ENCODE data around the gene OGFOD1. TPM values are rescaled to one million over a fixed set of nuclear protein-coding genes. Genes with fewer than 3 reads are reported as not detected.

The OGFOD1 gene
- total RNA-seq, 4 donors from 2014 or later: 18.3 to 47.1 (median 33.1) TPM

- TF ChIP-seq POLR2AphosphoS5 (IDR thresholded peaks at IDR 0.05) (no peak), POLR2A (IDR thresholded peaks at IDR 0.05; ENCODE audit: low read depth) (no peak), CTCF (IDR thresholded peaks at IDR 0.05) (peak; percentile 59 to 66 (median 65)), EP300 (IDR thresholded peaks at IDR 0.05) (no peak)
- peaks cover 0 to 36% (median 26%) of the 10 kb centered on the region in 4 donors for H3K36me3 ChIP-seq
- H3K27me3 ChIP-seq: no peaks in the 10 kb centered on the region
- intact Hi-C loops (cut with DNase I): no loop called here
- H3K4me1 ChIP-seq: peaks cover 24 to 48% (median 37%) of the 10 kb centered on the region in 4 donors
- 82% methylated on average over 3 of the region's 3 CpGs for whole genome bisulfite sequencing
- DNase-seq (ENCODE audit: extremely low spot score): no peak
- H3K9me3 ChIP-seq: no peaks in the 10 kb centered on the region
- no peak overlapping the region for H3K27ac ChIP-seq (replicated peaks in 1 of 4)
- no peak overlapping the region for H3K4me3 ChIP-seq
Observed at GRCh38 chr16:56513972-56514371, 62.6 kb downstream of the OGFOD1 start.

GRCh38 chr16:56514845-56515244 is 63.5 kb downstream of the OGFOD1 start:
- no peak overlapping the region for H3K4me3 ChIP-seq
- H3K27ac ChIP-seq (replicated peaks in 1 of 4): no peak overlapping the region
- H3K4me1 ChIP-seq: peaks cover 28 to 52% (median 42%) of the 10 kb centered on the region in 4 donors
- no peaks in the 10 kb centered on the region for H3K9me3 ChIP-seq
- H3K27me3 ChIP-seq: no peaks in the 10 kb centered on the region
- H3K36me3 ChIP-seq: peaks cover 0 to 27% (median 18%) of the 10 kb centered on the region in 4 donors
- 84% methylated on average over 3 of the region's 3 CpGs for WGBS
- intact Hi-C loops (cut with DNase I): loop anchor here (5.0 kb wide), 2 partner anchors 87 to 187 kb away; no protein-coding TSS in a partner anchor
- no peak for DNase-seq (ENCODE audit: extremely low spot score)
- TF ChIP-seq POLR2A (IDR thresholded peaks at IDR 0.05; ENCODE audit: low read depth) (no peak), CTCF (IDR thresholded peaks at IDR 0.05) (no peak), POLR2AphosphoS5 (IDR thresholded peaks at IDR 0.05) (no peak), EP300 (IDR thresholded peaks at IDR 0.05) (no peak)

GRCh38 chr16:56515665-56516064 is 64.3 kb downstream of the OGFOD1 start:
- WGBS: 76% methylated on average over 6 of the region's 6 CpGs
- intact Hi-C loops (cut with DNase I): loop anchor here (5.0 kb wide), 2 partner anchors 87 to 187 kb away; no protein-coding TSS in a partner anchor
- TF ChIP-seq POLR2A (IDR thresholded peaks at IDR 0.05; ENCODE audit: low read depth) (no peak), EP300 (IDR thresholded peaks at IDR 0.05) (no peak), CTCF (IDR thresholded peaks at IDR 0.05) (no peak), POLR2AphosphoS5 (IDR thresholded peaks at IDR 0.05) (no peak)
- H3K27ac ChIP-seq (replicated peaks in 1 of 4): peak overlapping the region in 1 of 4 donors; percentile 30
- DNase-seq (ENCODE audit: extremely low spot score): no peak
- peaks cover 32 to 57% (median 45%) of the 10 kb centered on the region in 4 donors for H3K4me1 ChIP-seq
- no peaks in the 10 kb centered on the region for H3K27me3 ChIP-seq
- H3K9me3 ChIP-seq: no peaks in the 10 kb centered on the region
- H3K4me3 ChIP-seq: no peak overlapping the region
- peaks cover 0 to 19% (median 10%) of the 10 kb centered on the region in 4 donors for H3K36me3 ChIP-seq

GRCh38 chr16:56517206-56517605 is 65.9 kb downstream of the OGFOD1 start:
- no peaks in the 10 kb centered on the region for H3K27me3 ChIP-seq
- no peak overlapping the region for H3K4me3 ChIP-seq
- no peak for DNase-seq (ENCODE audit: extremely low spot score)
- H3K27ac ChIP-seq (replicated peaks in 1 of 4): no peak overlapping the region
- intact Hi-C loops (cut with DNase I): loop anchor here (5.0 kb wide), 2 partner anchors 85 to 185 kb away; no protein-coding TSS in a partner anchor
- 88% methylated on average over 2 of the region's 2 CpGs for WGBS
- peaks cover 32 to 58% (median 46%) of the 10 kb centered on the region in 4 donors for H3K4me1 ChIP-seq
- H3K9me3 ChIP-seq: no peaks in the 10 kb centered on the region
- TF ChIP-seq CTCF (IDR thresholded peaks at IDR 0.05) (no peak), POLR2AphosphoS5 (IDR thresholded peaks at IDR 0.05) (no peak), POLR2A (IDR thresholded peaks at IDR 0.05; ENCODE audit: low read depth) (no peak), EP300 (IDR thresholded peaks at IDR 0.05) (no peak)
- H3K36me3 ChIP-seq: peaks cover 0 to 11% (median 4%) of the 10 kb centered on the region in 4 donors

All from esophagus muscularis mucosa (tissue), 4 donors.